Smooth muscle cell (in vitro differentiated cells): ENCODE measurements around the gene ULK3. TPM values are rescaled to one million over a fixed set of nuclear protein-coding genes. Genes with fewer than 3 reads are reported as not detected.

Source experiments
- DNase-seq: peaks from one replicate; lab custom pipeline; 2025; ENCODE audit not compliant: unreplicated experiment; lab: John Stamatoyannopoulos, UW
- H2AFZ ChIP-seq: fragments of 200-600 bp; sonication (generic); 2 replicates; pipeline ENCODE4 v1.6.0; 2016; ENCODE audit warnings: antibody characterized with exemption, low read depth, mild to moderate bottlenecking
- H3F3A ChIP-seq: fragments of 200-600 bp; sonication (generic); 2 replicates; pipeline ENCODE4 v1.6.0; 2017; ENCODE audit warnings: antibody characterized with exemption, low read depth
- H3K27ac ChIP-seq: fragments of 200-600 bp; sonication (generic); 2 replicates; pipeline ENCODE4 v1.5.1; 2016; ENCODE audit warnings: low read depth, mild to moderate bottlenecking
- H3K27me3 ChIP-seq: fragments of 200-600 bp; sonication (generic); 2 replicates; pipeline ENCODE4 v1.6.1; 2016; ENCODE audit warnings: low read depth, mild to moderate bottlenecking
- H3K36me3 ChIP-seq: fragments of 200-600 bp; sonication (generic); 2 replicates; pipeline ENCODE4 v1.5.1; 2016; ENCODE audit warnings: low read depth
- H3K4me1 ChIP-seq: fragments of 200-600 bp; sonication (generic); 2 replicates; pipeline ENCODE4 v1.5.1; 2016; ENCODE audit warnings: low read depth
- H3K4me2 ChIP-seq: fragments of 200-600 bp; sonication (generic); 2 replicates; pipeline ENCODE4 v1.6.0; 2016; ENCODE audit warnings: mild to moderate bottlenecking
- H3K4me3 ChIP-seq: fragments of 200-600 bp; sonication (generic); 2 replicates; pipeline ENCODE4 v1.5.1; 2016; ENCODE audit warnings: mild to moderate bottlenecking
- H3K79me2 ChIP-seq: fragments of 200-600 bp; sonication (generic); 2 replicates; pipeline ENCODE4 v1.6.0; 2016; ENCODE audit warnings: low read depth, mild to moderate bottlenecking
- H3K9ac ChIP-seq: fragments of 200-600 bp; sonication (generic); 2 replicates; pipeline ENCODE4 v1.6.0; 2016; ENCODE audit warnings: low read depth
- H3K9me3 ChIP-seq: fragments of 200-600 bp; sonication (generic); replicated peaks from 2 replicates; pipeline ENCODE4 v1.5.1; 2016; ENCODE audit warnings: low read depth
- H4K20me1 ChIP-seq: fragments of 200-600 bp; sonication (generic); 2 replicates; pipeline ENCODE4 v1.6.0; 2016; ENCODE audit warnings: low read depth
- CTCF ChIP-seq: fragments of 200-600 bp; sonication (generic); IDR thresholded peaks from 2 replicates; pipeline ENCODE4 v1.5.1; 2017; ENCODE audit warnings: borderline replicate concordance, mild to moderate bottlenecking, antibody characterized with exemption; ENCODE audit not compliant: insufficient read depth, poor library complexity, severe bottlenecking
- WGBS: methylation state at CpG from one replicate; pipeline ENCODE4 v1.1.7; 2016; ENCODE audit warnings: low lambda C conversion rate; 5-methylcytosine and 5-hydroxymethylcytosine counted together
- polyA plus RNA-seq: library from polyadenylated mRNA; unstranded; fragments of >200 nt; fragmentation: Nextera tagmentation; extraction: Ambion mirVana; gene quantifications from 2 replicates; pipeline ENCODE4 v1.2.1, GENCODE V29; 2016
- total RNA-seq: library from RNA; depleted of rRNA; stranded (reverse); fragments of >200 nt; gene quantifications from 2 replicates; pipeline ENCODE4 v1.2.3, GENCODE V29; 2014

ULK3 gene
- total and polyA plus RNA-seq, 2 experiments from 2014 or later, result 14.2 to 20.8 TPM

- Histone ChIP-seq H3K79me2 (peaks cover 57% of the 10 kb centered on the region), H3K4me1 (no peaks in the 10 kb centered on the region), H3K27ac (no peak overlapping the region), H3K4me2 (no peak overlapping the region), H2AFZ (no peak overlapping the region), H3K4me3 (no peak overlapping the region), H3F3A (peaks cover 12% of the 10 kb centered on the region), H3K36me3 (no peaks in the 10 kb centered on the region), H3K27me3 (no peaks in the 10 kb centered on the region), H4K20me1 (peaks cover 92% of the 10 kb centered on the region), H3K9ac (no peak overlapping the region), H3K9me3 (no peaks in the 10 kb centered on the region)
- no peak for DNase-seq
- WGBS, result 80% methylated on average over 6 of the region's 9 CpGs
- TF ChIP-seq CTCF, result no peak
These were observed 48.5 kb downstream of the ULK3 start for GRCh38 chr15:74794248-74794969.

- H3K79me2 ChIP-seq, result peaks cover 66% of the 10 kb centered on the region
- H3K27ac ChIP-seq, result no peak overlapping the region
- DNase-seq, result no peak
- no peak overlapping the region for H3K4me3 ChIP-seq
- peaks cover 8% of the 10 kb centered on the region for H3K4me1 ChIP-seq
- H3K36me3 ChIP-seq, result no peaks in the 10 kb centered on the region
- H3K4me2 ChIP-seq, result no peak overlapping the region
- H4K20me1 ChIP-seq, result peaks cover 98% of the 10 kb centered on the region
- no peaks in the 10 kb centered on the region for H3K9me3 ChIP-seq
- no peaks in the 10 kb centered on the region for H3K27me3 ChIP-seq
- TF ChIP-seq CTCF, result no peak
- 76% methylated on average over 12 of the region's 12 CpGs for WGBS
- H3F3A ChIP-seq, result peaks cover 12% of the 10 kb centered on the region
- H2AFZ ChIP-seq, result no peak overlapping the region
- H3K9ac ChIP-seq, result no peak overlapping the region
These were observed 49.6 kb downstream of the ULK3 start for GRCh38 chr15:74793135-74794028.

GRCh38 chr15:74792227-74793016 is 50.5 kb downstream of the ULK3 start:
- H3K4me2 ChIP-seq, result no peak overlapping the region
- H3K4me1 ChIP-seq, result peaks cover 9% of the 10 kb centered on the region
- no peak for TF ChIP-seq CTCF
- peaks cover 73% of the 10 kb centered on the region for H3K79me2 ChIP-seq
- WGBS, result 95% methylated on average over 12 of the region's 12 CpGs
- no peaks in the 10 kb centered on the region for H3K9me3 ChIP-seq
- H3K27me3 ChIP-seq, result no peaks in the 10 kb centered on the region
- no peaks in the 10 kb centered on the region for H3K36me3 ChIP-seq
- H3F3A ChIP-seq, result peaks cover 12% of the 10 kb centered on the region
- H3K9ac ChIP-seq, result no peak overlapping the region
- no peak for DNase-seq
- no peak overlapping the region for H3K27ac ChIP-seq
- no peak overlapping the region for H2AFZ ChIP-seq
- H4K20me1 ChIP-seq, result peaks cover 98% of the 10 kb centered on the region
- H3K4me3 ChIP-seq, result no peak overlapping the region
